ENCODE data around the gene CDAN1.

CDAN1 gene

GRCh38 chr15:42744195-42744594, 7.3 kb upstream of the CDAN1 start:
- no peak for TF ChIP-seq CTCF (IDR thresholded peaks at IDR 0.05; ENCODE audit: extremely low read depth, insufficient read depth, missing control alignments)
- in situ Hi-C loops (cut with MboI; ENCODE audit: low pct_unique_long_range_greater_than_20kb, low sequenced_read_pairs, unreplicated experiment), result no loop called here
- DNase-seq (ENCODE audit: low spot score), result no peak

GRCh38 chr15:42742149-42742548, 5.2 kb upstream of the CDAN1 start:
- no peak for TF ChIP-seq CTCF (IDR thresholded peaks at IDR 0.05; ENCODE audit: extremely low read depth, insufficient read depth, missing control alignments)
- no peak for DNase-seq (ENCODE audit: low spot score)
- in situ Hi-C loops (cut with MboI; ENCODE audit: low pct_unique_long_range_greater_than_20kb, low sequenced_read_pairs, unreplicated experiment), result no loop called here

- no peak for DNase-seq (ENCODE audit: low spot score)
- in situ Hi-C loops (cut with MboI; ENCODE audit: low pct_unique_long_range_greater_than_20kb, low sequenced_read_pairs, unreplicated experiment), result no loop called here
- no peak for TF ChIP-seq CTCF (IDR thresholded peaks at IDR 0.05; ENCODE audit: extremely low read depth, insufficient read depth, missing control alignments)
Measured at GRCh38 chr15:42741710-42742109, 4.8 kb upstream of the CDAN1 start.

GRCh38 chr15:42737529-42738328, 801 bp upstream of the CDAN1 start:
- no peak for TF ChIP-seq CTCF (IDR thresholded peaks at IDR 0.05; ENCODE audit: extremely low read depth, insufficient read depth, missing control alignments)
- in situ Hi-C loops (cut with MboI; ENCODE audit: low pct_unique_long_range_greater_than_20kb, low sequenced_read_pairs, unreplicated experiment), result no loop called here
- DNase-seq (ENCODE audit: low spot score), result no peak

GRCh38 chr15:42736178-42736792, 643 bp downstream of the CDAN1 start:
- TF ChIP-seq CTCF (IDR thresholded peaks at IDR 0.05; ENCODE audit: extremely low read depth, insufficient read depth, missing control alignments), result no peak
- in situ Hi-C loops (cut with MboI; ENCODE audit: low pct_unique_long_range_greater_than_20kb, low sequenced_read_pairs, unreplicated experiment), result no loop called here
- DNase-seq (ENCODE audit: low spot score), result peak; percentile 74

GRCh38 chr15:42735382-42736165, 1.4 kb downstream of the CDAN1 start:
- TF ChIP-seq CTCF (IDR thresholded peaks at IDR 0.05; ENCODE audit: extremely low read depth, insufficient read depth, missing control alignments), result no peak
- peak; percentile 32 for DNase-seq (ENCODE audit: low spot score)
- in situ Hi-C loops (cut with MboI; ENCODE audit: low pct_unique_long_range_greater_than_20kb, low sequenced_read_pairs, unreplicated experiment), result no loop called here

All from GM13977 (cell line).